ENCODE results near the gene AFF3.

DNA sequence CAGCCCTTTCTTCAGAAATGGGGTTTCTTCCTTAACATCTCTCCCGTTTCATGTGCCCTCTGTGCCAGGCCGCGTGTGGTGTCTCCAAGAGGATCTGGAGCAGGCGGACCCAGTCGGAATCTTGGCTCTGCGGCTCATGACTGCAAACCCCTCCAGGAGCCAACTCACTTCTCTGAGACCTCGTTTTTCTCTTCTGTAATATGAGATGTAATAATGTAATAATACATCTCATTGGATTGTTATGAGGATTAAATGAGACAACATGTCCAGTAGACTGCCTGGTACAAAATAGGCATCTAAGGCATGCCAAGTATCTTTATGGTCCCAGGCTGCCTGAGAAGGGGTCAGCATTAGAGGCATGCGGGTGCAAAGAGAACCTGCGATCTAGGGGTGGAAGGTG is 431.2 kb downstream of the AFF3 start:
- TF ChIP-seq POLR2AphosphoS5 (IDR thresholded peaks at IDR 0.05; ENCODE audit: low read depth, low read length), result no peak
- no peak for TF ChIP-seq CTCF (IDR thresholded peaks at IDR 0.05 in 2 of 3, conservative IDR thresholded peaks at IDR 0.05 in 1 of 3; ENCODE audit: borderline replicate concordance in 1 of 3, insufficient read depth in 1 of 3, low read depth in 2 of 3, low read length in 2 of 3)
- TF ChIP-seq ZNF274 (IDR thresholded peaks at IDR 0.05; ENCODE audit: low read depth, low read length), result no peak
- TF ChIP-seq JUND (IDR thresholded peaks at IDR 0.05), result no peak

Data from HCT116 (cell line).